Cardiac muscle cell (in vitro differentiated cells and primary cell): ENCODE results near the gene CREB1. TPM values are rescaled to one million over a fixed set of nuclear protein-coding genes. Genes with fewer than 3 reads are reported as not detected.

Experiments
- DNase-seq, 2 donors: peaks; one replicate each; pipeline versions ENCODE4 v3.0.0 to v3.0.0-alpha.2; 2010 to 2017; ENCODE audit warnings: low read depth in 1 of 2, low spot score in 1 of 2
- H3K27ac ChIP-seq: fragments of 200-600 bp; sonication (generic); 2 replicates; pipeline ENCODE4 v1.5.1; 2016
- H3K27me3 ChIP-seq: fragments of 200-600 bp; sonication (generic); 2 replicates; pipeline ENCODE4 v1.6.0; 2016; ENCODE audit warnings: control low read depth
- H3K36me3 ChIP-seq: fragments of 200-600 bp; sonication (generic); 2 replicates; pipeline ENCODE4 v1.5.1; 2016; ENCODE audit warnings: control low read depth
- H3K4me1 ChIP-seq: fragments of 200-600 bp; sonication (generic); 2 replicates; pipeline ENCODE4 v1.8.1; 2017; ENCODE audit warnings: low read depth, mild to moderate bottlenecking, mixed run types
- H3K4me3 ChIP-seq: fragments of 200-600 bp; sonication (generic); 2 replicates; pipeline ENCODE4 v1.5.1; 2016; ENCODE audit warnings: mild to moderate bottlenecking
- H3K9me3 ChIP-seq: fragments of 200-600 bp; sonication (generic); 2 replicates; pipeline ENCODE4 v1.5.1; 2017; ENCODE audit warnings: low read depth, mild to moderate bottlenecking, control low read depth
- polyA plus RNA-seq: library from polyadenylated mRNA; unstranded; fragments of >200 nt; fragmentation: Nextera tagmentation; extraction: Ambion mirVana; gene quantifications from 2 replicates; pipeline ENCODE4 v1.2.1, GENCODE V29; 2016
- total RNA-seq: library from RNA; depleted of rRNA; stranded (reverse); fragments of >200 nt; gene quantifications from 2 replicates; pipeline ENCODE4 v1.2.3, GENCODE V29; 2016
- TF ChIP-seq, protein P1 (sequence below): IDR thresholded peaks from 2 replicates; pipeline ENCODE4 v1.5.1; 2012; ENCODE audit warnings: low read depth, mild to moderate bottlenecking, low read length

The CREB1 gene
- total and polyA plus RNA-seq, 2 experiments from 2014 or later = 31.9 to 48.9 TPM

DNA sequence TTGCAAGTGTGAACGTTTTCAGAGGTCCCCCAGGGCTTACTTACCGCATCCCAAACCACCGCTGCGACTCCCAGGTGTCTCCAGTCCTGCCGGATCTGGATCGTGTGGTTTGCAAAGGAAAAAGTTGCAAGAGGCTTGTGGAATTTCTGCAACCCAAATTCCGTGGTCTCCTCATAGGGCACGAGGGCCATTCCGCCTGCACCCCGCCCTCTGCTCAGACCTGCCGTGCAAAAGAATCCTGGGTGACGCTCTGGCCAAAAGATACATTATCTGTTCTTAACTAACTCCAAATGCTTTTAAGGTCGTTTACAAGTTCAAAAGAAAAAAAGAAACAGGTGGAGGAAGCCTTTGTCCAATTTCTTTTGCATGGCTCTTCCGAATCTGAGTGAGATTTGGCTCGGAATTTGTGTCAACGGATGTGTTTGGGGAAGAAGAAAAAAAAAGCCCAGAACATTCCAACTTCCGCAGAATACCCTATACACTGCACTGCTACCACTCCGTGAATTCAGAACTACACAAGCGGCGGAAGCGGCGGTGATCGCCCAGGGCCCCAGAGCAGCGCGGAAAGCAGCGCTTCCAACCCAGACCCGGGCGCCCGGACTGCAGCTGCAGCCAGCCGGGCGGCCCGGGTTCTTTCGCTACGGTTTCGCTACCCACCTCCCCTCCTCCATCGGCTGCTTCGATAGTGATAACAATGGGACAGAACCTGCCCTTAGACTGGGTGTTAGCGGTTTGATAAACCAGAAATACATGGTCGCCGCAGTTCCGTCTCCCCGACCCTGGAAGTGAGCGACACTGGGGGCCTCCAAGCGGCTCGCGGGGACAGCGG lies 94.6 kb downstream of the CREB1 start:
- Histone ChIP-seq H3K27ac (peak overlapping the region; percentile 91), H3K27me3 (no peaks in the 10 kb centered on the region), H3K36me3 (peaks cover 24% of the 10 kb centered on the region), H3K9me3 (no peaks in the 10 kb centered on the region), H3K4me1 (peaks cover 8% of the 10 kb centered on the region), H3K4me3 (peak overlapping the region; percentile 96)
- peak; percentile 82 to 83 for DNase-seq
- TF ChIP-seq, protein P1, sequence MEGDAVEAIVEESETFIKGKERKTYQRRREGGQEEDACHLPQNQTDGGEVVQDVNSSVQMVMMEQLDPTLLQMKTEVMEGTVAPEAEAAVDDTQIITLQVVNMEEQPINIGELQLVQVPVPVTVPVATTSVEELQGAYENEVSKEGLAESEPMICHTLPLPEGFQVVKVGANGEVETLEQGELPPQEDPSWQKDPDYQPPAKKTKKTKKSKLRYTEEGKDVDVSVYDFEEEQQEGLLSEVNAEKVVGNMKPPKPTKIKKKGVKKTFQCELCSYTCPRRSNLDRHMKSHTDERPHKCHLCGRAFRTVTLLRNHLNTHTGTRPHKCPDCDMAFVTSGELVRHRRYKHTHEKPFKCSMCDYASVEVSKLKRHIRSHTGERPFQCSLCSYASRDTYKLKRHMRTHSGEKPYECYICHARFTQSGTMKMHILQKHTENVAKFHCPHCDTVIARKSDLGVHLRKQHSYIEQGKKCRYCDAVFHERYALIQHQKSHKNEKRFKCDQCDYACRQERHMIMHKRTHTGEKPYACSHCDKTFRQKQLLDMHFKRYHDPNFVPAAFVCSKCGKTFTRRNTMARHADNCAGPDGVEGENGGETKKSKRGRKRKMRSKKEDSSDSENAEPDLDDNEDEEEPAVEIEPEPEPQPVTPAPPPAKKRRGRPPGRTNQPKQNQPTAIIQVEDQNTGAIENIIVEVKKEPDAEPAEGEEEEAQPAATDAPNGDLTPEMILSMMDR = no peak

DNA sequence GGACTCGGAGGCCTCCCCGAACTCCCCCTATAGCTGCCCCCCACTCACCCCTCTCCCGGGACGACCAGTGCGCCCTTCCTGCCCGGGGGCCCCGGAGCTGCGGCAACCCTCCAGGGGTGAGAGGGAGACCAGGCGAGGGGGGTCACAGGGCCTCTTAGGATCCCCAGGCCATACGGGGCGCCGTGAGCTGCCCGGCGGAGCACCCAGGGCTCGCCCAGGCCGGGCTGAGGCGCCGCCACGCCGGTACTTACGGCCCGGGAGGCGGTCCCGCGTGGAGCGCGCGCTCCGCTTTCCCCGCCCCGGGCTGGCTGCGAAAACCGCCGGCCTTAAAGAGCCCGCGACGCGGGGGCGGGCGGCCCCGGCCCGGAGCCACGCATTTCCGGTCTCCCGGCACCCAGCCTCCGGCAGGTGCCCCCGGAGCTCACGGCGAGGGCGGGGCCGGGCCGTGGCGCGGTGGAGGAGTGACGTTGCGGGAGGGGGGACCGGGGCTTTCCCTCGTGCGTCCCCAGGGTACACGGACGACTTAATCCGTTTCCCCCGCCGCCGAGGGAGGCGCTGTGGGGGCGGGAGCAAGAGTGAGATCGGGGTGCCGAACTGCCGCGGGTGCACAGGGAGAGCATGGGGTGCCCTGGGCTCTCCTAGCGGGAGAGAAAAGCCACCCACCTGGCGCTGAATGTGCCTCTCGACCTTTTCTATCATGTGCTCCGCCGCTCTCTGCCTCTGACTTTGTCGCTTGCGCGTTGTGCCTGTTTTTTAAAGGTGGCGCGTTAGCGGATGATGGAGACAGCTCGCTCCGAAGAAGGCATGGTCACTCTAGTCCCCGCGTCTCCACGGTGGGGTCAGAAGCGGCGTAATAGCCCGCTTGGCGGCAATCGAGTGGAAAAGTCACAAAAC lies 95.5 kb downstream of the CREB1 start, which contains the start of gene METTL21A:
TSS of gene METTL21A (minus strand) at position 381 of the 894 bp plus-strand sequence. CDS start 1,019 bp downstream, outside the sequence.
- peaks cover 8% of the 10 kb centered on the region for H3K4me1 ChIP-seq
- H3K4me3 ChIP-seq = peak within 1 kb of the TSS; percentile 96
- TF ChIP-seq, protein P1 = peak; percentile 50
- H3K27me3 ChIP-seq = no peaks in the 10 kb centered on the region
- peak within 1 kb of the TSS; percentile 91 for H3K27ac ChIP-seq
- H3K9me3 ChIP-seq = no peaks in the 10 kb centered on the region
- peaks cover 20% of the 10 kb centered on the region for H3K36me3 ChIP-seq
- DNase-seq = peak; percentile 90 to 91

DNA sequence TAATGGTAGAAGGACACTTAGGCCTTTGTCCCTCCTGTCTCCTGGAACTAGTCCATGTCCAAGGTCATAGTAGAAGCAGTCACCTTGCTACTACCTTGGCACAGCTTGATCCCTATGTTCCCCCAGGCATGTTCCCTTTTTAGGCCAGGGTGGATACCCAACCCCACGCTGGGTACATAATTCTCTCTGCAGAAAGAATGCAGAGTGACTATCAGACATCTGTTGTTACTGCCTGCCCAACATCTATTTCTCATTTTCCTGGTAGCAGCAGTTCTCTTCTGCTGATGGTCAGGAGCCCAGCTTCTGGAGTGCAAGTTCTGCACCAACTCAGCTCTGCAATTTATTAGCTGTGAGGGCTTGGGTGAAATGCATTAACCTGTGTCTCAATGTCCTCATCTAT lies 99.8 kb downstream of the CREB1 start:
- no peaks in the 10 kb centered on the region for H3K4me1 ChIP-seq
- no peak overlapping the region for H3K4me3 ChIP-seq
- TF ChIP-seq, protein P1 = no peak
- no peak for DNase-seq
- no peak overlapping the region for H3K27ac ChIP-seq
- H3K36me3 ChIP-seq = no peaks in the 10 kb centered on the region
- H3K9me3 ChIP-seq = no peaks in the 10 kb centered on the region
- H3K27me3 ChIP-seq = no peaks in the 10 kb centered on the region

GRCh38 chr2:207630491-207630890 lies 100.7 kb downstream of the CREB1 start:
- no peaks in the 10 kb centered on the region for H3K4me1 ChIP-seq
- H3K9me3 ChIP-seq = no peaks in the 10 kb centered on the region
- no peak for DNase-seq
- no peaks in the 10 kb centered on the region for H3K27me3 ChIP-seq
- no peaks in the 10 kb centered on the region for H3K36me3 ChIP-seq
- no peak overlapping the region for H3K27ac ChIP-seq
- TF ChIP-seq, protein P1 = no peak
- H3K4me3 ChIP-seq = no peak overlapping the region

DNA sequence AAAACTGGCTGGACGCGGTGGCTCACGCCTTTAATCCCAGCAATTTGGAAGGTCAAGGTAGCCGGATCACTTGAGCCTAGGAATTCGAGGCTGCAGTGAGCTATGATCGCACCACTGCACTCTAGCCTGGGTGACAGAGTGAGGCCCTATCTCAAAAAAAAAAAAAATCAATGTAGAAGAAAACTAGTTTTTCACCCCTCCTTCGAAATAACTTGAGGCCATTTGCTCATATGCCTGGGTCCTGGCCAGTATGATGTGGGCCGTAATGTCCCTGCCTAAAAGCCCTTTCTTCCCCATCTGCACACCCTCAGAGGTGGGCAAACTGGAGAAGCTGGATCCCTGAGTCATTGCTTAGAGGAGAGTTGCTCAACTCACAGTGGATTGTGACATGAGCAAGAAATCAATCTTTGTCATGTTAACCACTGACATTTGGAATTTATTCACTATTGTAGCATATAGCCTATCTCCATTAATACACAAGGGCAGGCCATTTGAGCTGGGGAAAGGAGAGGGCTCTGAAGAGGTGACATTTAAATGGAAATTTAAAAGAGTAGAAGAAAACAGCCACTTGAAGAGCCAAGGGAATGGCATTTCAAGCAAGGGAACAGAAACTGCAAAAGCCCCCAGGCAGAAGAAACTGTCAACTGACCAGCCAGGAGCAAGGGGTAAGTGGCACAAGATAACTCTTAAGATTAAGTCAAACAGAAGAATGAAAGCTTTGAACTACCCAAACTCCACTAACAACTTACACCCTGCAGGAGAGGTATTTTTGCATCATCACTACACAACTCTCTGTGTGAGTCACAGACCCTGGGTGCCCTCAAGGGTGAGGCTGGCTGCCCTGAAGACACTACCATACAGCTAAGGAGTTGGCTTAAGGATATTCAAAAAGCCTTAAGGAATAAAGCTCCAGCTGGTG lies 103.1 kb downstream of the CREB1 start:
- TF ChIP-seq, protein P1 = no peak
- H3K27me3 ChIP-seq = no peaks in the 10 kb centered on the region
- no peaks in the 10 kb centered on the region for H3K9me3 ChIP-seq
- no peak overlapping the region for H3K4me3 ChIP-seq
- peak in 1 of 2 donors; percentile 67 for DNase-seq
- H3K4me1 ChIP-seq = no peaks in the 10 kb centered on the region
- no peaks in the 10 kb centered on the region for H3K36me3 ChIP-seq
- no peak overlapping the region for H3K27ac ChIP-seq
